Measurements from ENCODE around the gene GOSR1.

Gene GOSR1

GRCh38 chr17:30468465-30468864, 8.7 kb upstream of the GOSR1 start:
- DNase-seq (ENCODE audit: low read depth in 1 of 2, low spot score in 1 of 2): no peak
- Histone ChIP-seq H3K4me3 (replicated peaks; ENCODE audit: insufficient read depth, low read length) (no peak overlapping the region), H3K27me3 (ENCODE audit: insufficient read depth, poor library complexity, severe bottlenecking) (no peaks in the 10 kb centered on the region), H3K27ac (replicated peaks) (no peak overlapping the region)
- TF ChIP-seq GABPA (IDR thresholded peaks at IDR 0.05; ENCODE audit: low read depth): no peak
- no peak for TF ChIP-seq SPI1 (IDR thresholded peaks at IDR 0.05; ENCODE audit: borderline replicate concordance, low read depth)
- TF ChIP-seq POLR2AphosphoS5 (IDR thresholded peaks at IDR 0.05; ENCODE audit: low read depth): no peak

- DNase-seq (ENCODE audit: low read depth in 1 of 2, low spot score in 1 of 2): no peak
- no peak overlapping the region for H3K4me3 ChIP-seq (replicated peaks; ENCODE audit: insufficient read depth, low read length)
- no peak for TF ChIP-seq SPI1 (IDR thresholded peaks at IDR 0.05; ENCODE audit: borderline replicate concordance, low read depth)
- TF ChIP-seq POLR2AphosphoS5 (IDR thresholded peaks at IDR 0.05; ENCODE audit: low read depth): no peak
- TF ChIP-seq, protein P1, sequence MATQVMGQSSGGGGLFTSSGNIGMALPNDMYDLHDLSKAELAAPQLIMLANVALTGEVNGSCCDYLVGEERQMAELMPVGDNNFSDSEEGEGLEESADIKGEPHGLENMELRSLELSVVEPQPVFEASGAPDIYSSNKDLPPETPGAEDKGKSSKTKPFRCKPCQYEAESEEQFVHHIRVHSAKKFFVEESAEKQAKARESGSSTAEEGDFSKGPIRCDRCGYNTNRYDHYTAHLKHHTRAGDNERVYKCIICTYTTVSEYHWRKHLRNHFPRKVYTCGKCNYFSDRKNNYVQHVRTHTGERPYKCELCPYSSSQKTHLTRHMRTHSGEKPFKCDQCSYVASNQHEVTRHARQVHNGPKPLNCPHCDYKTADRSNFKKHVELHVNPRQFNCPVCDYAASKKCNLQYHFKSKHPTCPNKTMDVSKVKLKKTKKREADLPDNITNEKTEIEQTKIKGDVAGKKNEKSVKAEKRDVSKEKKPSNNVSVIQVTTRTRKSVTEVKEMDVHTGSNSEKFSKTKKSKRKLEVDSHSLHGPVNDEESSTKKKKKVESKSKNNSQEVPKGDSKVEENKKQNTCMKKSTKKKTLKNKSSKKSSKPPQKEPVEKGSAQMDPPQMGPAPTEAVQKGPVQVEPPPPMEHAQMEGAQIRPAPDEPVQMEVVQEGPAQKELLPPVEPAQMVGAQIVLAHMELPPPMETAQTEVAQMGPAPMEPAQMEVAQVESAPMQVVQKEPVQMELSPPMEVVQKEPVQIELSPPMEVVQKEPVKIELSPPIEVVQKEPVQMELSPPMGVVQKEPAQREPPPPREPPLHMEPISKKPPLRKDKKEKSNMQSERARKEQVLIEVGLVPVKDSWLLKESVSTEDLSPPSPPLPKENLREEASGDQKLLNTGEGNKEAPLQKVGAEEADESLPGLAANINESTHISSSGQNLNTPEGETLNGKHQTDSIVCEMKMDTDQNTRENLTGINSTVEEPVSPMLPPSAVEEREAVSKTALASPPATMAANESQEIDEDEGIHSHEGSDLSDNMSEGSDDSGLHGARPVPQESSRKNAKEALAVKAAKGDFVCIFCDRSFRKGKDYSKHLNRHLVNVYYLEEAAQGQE (IDR thresholded peaks at IDR 0.05; ENCODE audit: insufficient replicate concordance, low read depth): no peak
- TF ChIP-seq CTCF (IDR thresholded peaks at IDR 0.05; ENCODE audit: insufficient read depth, low read length): no peak
- TF ChIP-seq GABPA (IDR thresholded peaks at IDR 0.05; ENCODE audit: low read depth): no peak
- H3K27ac ChIP-seq (replicated peaks): no peak overlapping the region
- H3K27me3 ChIP-seq (ENCODE audit: insufficient read depth, poor library complexity, severe bottlenecking): no peaks in the 10 kb centered on the region
Observed at GRCh38 chr17:30472238-30472890, 4.8 kb upstream of the GOSR1 start.

- TF ChIP-seq, protein P1 (IDR thresholded peaks at IDR 0.05; ENCODE audit: insufficient replicate concordance, low read depth): no peak
- TF ChIP-seq SPI1 (IDR thresholded peaks at IDR 0.05; ENCODE audit: borderline replicate concordance, low read depth) (no peak), POLR2AphosphoS5 (IDR thresholded peaks at IDR 0.05; ENCODE audit: low read depth) (no peak), GABPA (IDR thresholded peaks at IDR 0.05; ENCODE audit: low read depth) (no peak), CTCF (IDR thresholded peaks at IDR 0.05; ENCODE audit: insufficient read depth, low read length) (no peak)
- H3K4me3 ChIP-seq (replicated peaks; ENCODE audit: insufficient read depth, low read length): no peak overlapping the region
- H3K27ac ChIP-seq (replicated peaks): no peak overlapping the region
- H3K27me3 ChIP-seq (ENCODE audit: insufficient read depth, poor library complexity, severe bottlenecking): no peaks in the 10 kb centered on the region
- DNase-seq (ENCODE audit: low read depth in 1 of 2, low spot score in 1 of 2): no peak
Observed at GRCh38 chr17:30475206-30475605, 2.0 kb upstream of the GOSR1 start.

DNA sequence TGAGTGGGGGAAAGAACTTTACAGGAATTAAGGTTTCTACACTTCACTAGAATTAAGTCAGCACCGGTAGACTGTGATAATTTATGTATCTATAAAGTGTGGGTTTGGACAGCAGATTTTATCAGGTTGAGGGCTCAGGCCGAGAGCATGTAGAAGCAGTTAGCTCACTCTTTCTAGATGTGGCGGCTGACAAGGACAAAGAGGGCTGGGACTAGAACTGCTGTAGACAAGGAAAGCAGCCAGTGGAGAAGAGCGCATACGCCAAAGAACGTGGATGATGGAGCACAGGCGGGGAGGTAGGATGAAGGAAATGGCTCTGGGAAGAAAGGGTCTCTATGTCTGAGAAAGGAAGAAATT, 504 bp upstream of the GOSR1 start:
- DNase-seq (ENCODE audit: low read depth in 1 of 2, low spot score in 1 of 2): no peak
- peak overlapping the region; percentile 90 for H3K27ac ChIP-seq (replicated peaks)
- H3K27me3 ChIP-seq (ENCODE audit: insufficient read depth, poor library complexity, severe bottlenecking): no peaks in the 10 kb centered on the region
- no peak for TF ChIP-seq CTCF (IDR thresholded peaks at IDR 0.05; ENCODE audit: insufficient read depth, low read length)
- TF ChIP-seq, protein P1 (IDR thresholded peaks at IDR 0.05; ENCODE audit: insufficient replicate concordance, low read depth): no peak
- no peak for TF ChIP-seq SPI1 (IDR thresholded peaks at IDR 0.05; ENCODE audit: borderline replicate concordance, low read depth)
- no peak for TF ChIP-seq POLR2AphosphoS5 (IDR thresholded peaks at IDR 0.05; ENCODE audit: low read depth)
- TF ChIP-seq GABPA (IDR thresholded peaks at IDR 0.05; ENCODE audit: low read depth): no peak
- peak overlapping the region; percentile 9 for H3K4me3 ChIP-seq (replicated peaks; ENCODE audit: insufficient read depth, low read length)
